Measurements from ENCODE around the gene ARID1B.

The ARID1B gene

GRCh38 chr6:157119502-157120027 is 342.4 kb downstream of the ARID1B start:
- H3K27me3 ChIP-seq (ENCODE audit: low read length) = no peaks in the 10 kb centered on the region
- no peak overlapping the region for H3K4me3 ChIP-seq (ENCODE audit: insufficient read depth, low read length, poor library complexity, severe bottlenecking)
- no peaks in the 10 kb centered on the region for H3K79me2 ChIP-seq (ENCODE audit: insufficient read depth, low read length)
- H3K9ac ChIP-seq (ENCODE audit: low read length) = no peak overlapping the region
- H2AFZ ChIP-seq (ENCODE audit: low read depth, low read length, severe bottlenecking) = no peak overlapping the region
- no peaks in the 10 kb centered on the region for H4K20me1 ChIP-seq (ENCODE audit: low read depth, low read length)
- H3K36me3 ChIP-seq (ENCODE audit: low read length) = no peaks in the 10 kb centered on the region
- no peaks in the 10 kb centered on the region for H3K9me3 ChIP-seq (ENCODE audit: insufficient read depth, low read length)
- H3K9me2 ChIP-seq (replicated peaks; ENCODE audit: insufficient read depth, low read length) = no peaks in the 10 kb centered on the region
- H3K4me2 ChIP-seq (ENCODE audit: low read depth, low read length, poor library complexity, severe bottlenecking) = no peak overlapping the region
- TF ChIP-seq CTCF (IDR thresholded peaks at IDR 0.05; ENCODE audit: insufficient read depth, low read length, poor library complexity, severe bottlenecking) (no peak), EZH2phosphoT487 (conservative IDR thresholded peaks at IDR 0.05; ENCODE audit: low read length) (no peak)
- no peak overlapping the region for H3K27ac ChIP-seq (ENCODE audit: low read depth, low read length)
- H3F3A ChIP-seq (ENCODE audit: insufficient read depth) = no peaks in the 10 kb centered on the region

GRCh38 chr6:157120534-157121232 is 343.5 kb downstream of the ARID1B start:
- H2AFZ ChIP-seq (ENCODE audit: low read depth, low read length, severe bottlenecking) = no peak overlapping the region
- no peak overlapping the region for H3K4me3 ChIP-seq (ENCODE audit: insufficient read depth, low read length, poor library complexity, severe bottlenecking)
- H3K4me2 ChIP-seq (ENCODE audit: low read depth, low read length, poor library complexity, severe bottlenecking) = no peak overlapping the region
- H3K27ac ChIP-seq (ENCODE audit: low read depth, low read length) = no peak overlapping the region
- no peaks in the 10 kb centered on the region for H3K79me2 ChIP-seq (ENCODE audit: insufficient read depth, low read length)
- H3K9me3 ChIP-seq (ENCODE audit: insufficient read depth, low read length) = no peaks in the 10 kb centered on the region
- TF ChIP-seq CTCF (IDR thresholded peaks at IDR 0.05; ENCODE audit: insufficient read depth, low read length, poor library complexity, severe bottlenecking) (no peak), EZH2phosphoT487 (conservative IDR thresholded peaks at IDR 0.05; ENCODE audit: low read length) (no peak)
- no peaks in the 10 kb centered on the region for H3K36me3 ChIP-seq (ENCODE audit: low read length)
- no peak overlapping the region for H3K9ac ChIP-seq (ENCODE audit: low read length)
- no peaks in the 10 kb centered on the region for H3F3A ChIP-seq (ENCODE audit: insufficient read depth)
- no peaks in the 10 kb centered on the region for H3K27me3 ChIP-seq (ENCODE audit: low read length)
- no peaks in the 10 kb centered on the region for H3K9me2 ChIP-seq (replicated peaks; ENCODE audit: insufficient read depth, low read length)
- H4K20me1 ChIP-seq (ENCODE audit: low read depth, low read length) = no peaks in the 10 kb centered on the region

GRCh38 chr6:157121897-157122296 is 344.7 kb downstream of the ARID1B start:
- Histone ChIP-seq H3K27ac (ENCODE audit: low read depth, low read length) (no peak overlapping the region), H3K9ac (ENCODE audit: low read length) (no peak overlapping the region), H3K9me3 (ENCODE audit: insufficient read depth, low read length) (no peaks in the 10 kb centered on the region), H3K4me2 (ENCODE audit: low read depth, low read length, poor library complexity, severe bottlenecking) (no peak overlapping the region), H3K79me2 (ENCODE audit: insufficient read depth, low read length) (no peaks in the 10 kb centered on the region), H3F3A (ENCODE audit: insufficient read depth) (no peaks in the 10 kb centered on the region), H3K4me3 (ENCODE audit: insufficient read depth, low read length, poor library complexity, severe bottlenecking) (no peak overlapping the region), H4K20me1 (ENCODE audit: low read depth, low read length) (no peaks in the 10 kb centered on the region), H3K36me3 (ENCODE audit: low read length) (no peaks in the 10 kb centered on the region), H3K9me2 (replicated peaks; ENCODE audit: insufficient read depth, low read length) (no peaks in the 10 kb centered on the region), H2AFZ (ENCODE audit: low read depth, low read length, severe bottlenecking) (no peak overlapping the region), H3K27me3 (ENCODE audit: low read length) (no peaks in the 10 kb centered on the region)
- TF ChIP-seq CTCF (IDR thresholded peaks at IDR 0.05; ENCODE audit: insufficient read depth, low read length, poor library complexity, severe bottlenecking) (no peak), EZH2phosphoT487 (conservative IDR thresholded peaks at IDR 0.05; ENCODE audit: low read length) (no peak)
